ENCODE measurements around the gene CNTN4. TPM values are rescaled to one million over a fixed set of nuclear protein-coding genes. Genes with fewer than 3 reads are reported as not detected.

CNTN4 gene
- total RNA-seq, 1 donor from 2014 or later, result 0.52 TPM

- Mint-ChIP-seq H3K27ac (ENCODE audit: unreplicated experiment) (no peak overlapping the region), H3K27me3 (ENCODE audit: low read depth) (no peaks in the 10 kb centered on the region), H3K4me1 (ENCODE audit: low read depth) (no peaks in the 10 kb centered on the region), H3K9me3 (ENCODE audit: low read depth) (peaks cover 10% of the 10 kb centered on the region), H3K4me3 (ENCODE audit: unreplicated experiment) (no peak overlapping the region), H3K36me3 (ENCODE audit: low read depth) (no peaks in the 10 kb centered on the region)
- no peak for DNase-seq (ENCODE audit: low spot score)
- TF ChIP-seq CTCF (IDR thresholded peaks at IDR 0.05), result no peak
Observed at GRCh38 chr3:2635511-2635910, 536.8 kb downstream of the CNTN4 start.

- Mint-ChIP-seq H3K27ac (ENCODE audit: unreplicated experiment) (no peak overlapping the region), H3K4me3 (ENCODE audit: unreplicated experiment) (no peak overlapping the region), H3K9me3 (ENCODE audit: low read depth) (peaks cover 9% of the 10 kb centered on the region), H3K36me3 (ENCODE audit: low read depth) (no peaks in the 10 kb centered on the region), H3K4me1 (ENCODE audit: low read depth) (no peaks in the 10 kb centered on the region), H3K27me3 (ENCODE audit: low read depth) (no peaks in the 10 kb centered on the region)
- no peak for TF ChIP-seq CTCF (IDR thresholded peaks at IDR 0.05)
- DNase-seq (ENCODE audit: low spot score), result no peak
Observed at GRCh38 chr3:2643606-2644005, 544.9 kb downstream of the CNTN4 start.

- no peak for TF ChIP-seq CTCF (IDR thresholded peaks at IDR 0.05)
- Mint-ChIP-seq H3K36me3 (ENCODE audit: low read depth) (no peaks in the 10 kb centered on the region), H3K4me1 (ENCODE audit: low read depth) (no peaks in the 10 kb centered on the region), H3K27me3 (ENCODE audit: low read depth) (no peaks in the 10 kb centered on the region), H3K4me3 (ENCODE audit: unreplicated experiment) (no peak overlapping the region), H3K27ac (ENCODE audit: unreplicated experiment) (no peak overlapping the region), H3K9me3 (ENCODE audit: low read depth) (peaks cover 15% of the 10 kb centered on the region)
- no peak for DNase-seq (ENCODE audit: low spot score)
Observed at GRCh38 chr3:2645001-2645400, 546.3 kb downstream of the CNTN4 start.

- peaks cover 29% of the 10 kb centered on the region for H3K9me3 Mint-ChIP-seq (ENCODE audit: low read depth)
- TF ChIP-seq CTCF (IDR thresholded peaks at IDR 0.05), result no peak
- DNase-seq (ENCODE audit: low spot score), result no peak
- H3K4me3 Mint-ChIP-seq (ENCODE audit: unreplicated experiment), result no peak overlapping the region
- no peak overlapping the region for H3K27ac Mint-ChIP-seq (ENCODE audit: unreplicated experiment)
- H3K27me3 Mint-ChIP-seq (ENCODE audit: low read depth), result no peaks in the 10 kb centered on the region
- H3K4me1 Mint-ChIP-seq (ENCODE audit: low read depth), result peaks cover 15% of the 10 kb centered on the region
- H3K36me3 Mint-ChIP-seq (ENCODE audit: low read depth), result no peaks in the 10 kb centered on the region
Observed at GRCh38 chr3:2650746-2651145, 552.1 kb downstream of the CNTN4 start.

GRCh38 chr3:2652386-2652785 is 553.7 kb downstream of the CNTN4 start:
- Mint-ChIP-seq H3K4me1 (ENCODE audit: low read depth) (peaks cover 17% of the 10 kb centered on the region), H3K27me3 (ENCODE audit: low read depth) (no peaks in the 10 kb centered on the region), H3K36me3 (ENCODE audit: low read depth) (no peaks in the 10 kb centered on the region), H3K9me3 (ENCODE audit: low read depth) (peaks cover 28% of the 10 kb centered on the region), H3K27ac (ENCODE audit: unreplicated experiment) (no peak overlapping the region), H3K4me3 (ENCODE audit: unreplicated experiment) (no peak overlapping the region)
- no peak for DNase-seq (ENCODE audit: low spot score)
- no peak for TF ChIP-seq CTCF (IDR thresholded peaks at IDR 0.05)

Data from chondrocyte (in vitro differentiated cells).